Stimulated activated CD4-positive, alpha-beta T cell treated with anti-CD3 and anti-CD28 coated beads, TNF-alpha, amount 100 ng/mL, for 1 hour (primary cell): ENCODE results near the gene NARF.

Experiments
- DNase-seq, 3 donors: peaks; one replicate each; pipeline ENCODE4 v3.0.0-alpha.2; 2020; ENCODE audit warnings: low read depth in 3 of 3, low spot score in 1 of 3

Gene NARF

GRCh38 chr17:82433560-82434215 is 24.9 kb upstream of the NARF start:
- DNase-seq = no peak

- no peak for DNase-seq
Measured at GRCh38 chr17:82434216-82434565, 24.4 kb upstream of the NARF start.

- DNase-seq = no peak
Measured at GRCh38 chr17:82435103-82435502, 23.4 kb upstream of the NARF start.

GRCh38 chr17:82435601-82436583 is 22.6 kb upstream of the NARF start:
- DNase-seq = no peak

GRCh38 chr17:82436601-82437324 is 21.8 kb upstream of the NARF start:
- no peak for DNase-seq

GRCh38 chr17:82437325-82437668 is 21.2 kb upstream of the NARF start:
- no peak for DNase-seq

- DNase-seq = no peak
Measured at GRCh38 chr17:82438401-82439193, 19.9 kb upstream of the NARF start.

- DNase-seq = no peak
Measured at GRCh38 chr17:82439194-82439828, 19.2 kb upstream of the NARF start.

GRCh38 chr17:82439829-82440365 is 18.6 kb upstream of the NARF start:
- DNase-seq = no peak

- DNase-seq = no peak
Measured at GRCh38 chr17:82440469-82440981, 18.0 kb upstream of the NARF start.

GRCh38 chr17:82440991-82441627 is 17.4 kb upstream of the NARF start:
- no peak for DNase-seq

- no peak for DNase-seq
Measured at GRCh38 chr17:82441691-82442487, 16.7 kb upstream of the NARF start.

GRCh38 chr17:82442643-82443464 is 15.7 kb upstream of the NARF start:
- DNase-seq = no peak

- no peak for DNase-seq
Measured at GRCh38 chr17:82443465-82444283, 14.9 kb upstream of the NARF start.

GRCh38 chr17:82444284-82444893 is 14.2 kb upstream of the NARF start:
- DNase-seq = no peak

GRCh38 chr17:82444941-82445521 is 13.5 kb upstream of the NARF start:
- DNase-seq = no peak
